Activated naive CD4-positive, alpha-beta T cell treated with anti-CD3 and anti-CD28 coated beads for 36 hours (primary cell): Measurements from ENCODE around the gene HELZ2. TPM values are rescaled to one million over a fixed set of nuclear protein-coding genes. Genes with fewer than 3 reads are reported as not detected.
"Not testable (repeated sequence)": the region's sequence is repeated elsewhere in the genome, so short reads cannot be mapped to it uniquely, and the experiment has no call there.

ENCODE experiments used
- CTCF ChIA-PET: fragments of 350-600 bp; sonication (Branson Sonifier 250); formaldehyde crosslinking; loops from one replicate; lab custom pipeline; 2021; ENCODE audit warnings: antibody characterized with exemption; lab: Charles Lee
- DNase-seq: peaks from one replicate; pipeline ENCODE4 v3.0.0-alpha.2; 2020
- H3K27ac Mint-ChIP-seq: one replicate; pipeline ENCODE4 v1.8.0; 2021; ENCODE audit warnings: mild to moderate bottlenecking, mixed read lengths
- H3K27me3 Mint-ChIP-seq: one replicate; pipeline ENCODE4 v1.8.0; 2021; ENCODE audit warnings: low read depth, mixed read lengths
- H3K36me3 Mint-ChIP-seq: one replicate; pipeline ENCODE4 v1.8.0; 2021; ENCODE audit warnings: low read depth, mixed read lengths
- H3K4me1 Mint-ChIP-seq: one replicate; pipeline ENCODE4 v1.8.0; 2021; ENCODE audit warnings: low read depth, mixed read lengths
- H3K4me3 Mint-ChIP-seq: one replicate; pipeline ENCODE4 v1.8.0; 2021; ENCODE audit warnings: mild to moderate bottlenecking, moderate library complexity, mixed read lengths
- H3K9me3 Mint-ChIP-seq: one replicate; pipeline ENCODE4 v1.8.0; 2021; ENCODE audit warnings: mixed read lengths
- intact Hi-C: fragments of 100-400 bp; cut with micrococcal nuclease; formaldehyde crosslinking; loops from one replicate; pipeline ENCODE4 v1.15.1; 2023
- total RNA-seq, 2 experiments: library from RNA; stranded (reverse); gene quantifications; one replicate each; pipeline ENCODE4 v1.2.3, GENCODE V29; 2021

Gene HELZ2
- total RNA-seq, 2 experiments from 2014 or later, result 20.0 to 20.4 TPM

DNA sequence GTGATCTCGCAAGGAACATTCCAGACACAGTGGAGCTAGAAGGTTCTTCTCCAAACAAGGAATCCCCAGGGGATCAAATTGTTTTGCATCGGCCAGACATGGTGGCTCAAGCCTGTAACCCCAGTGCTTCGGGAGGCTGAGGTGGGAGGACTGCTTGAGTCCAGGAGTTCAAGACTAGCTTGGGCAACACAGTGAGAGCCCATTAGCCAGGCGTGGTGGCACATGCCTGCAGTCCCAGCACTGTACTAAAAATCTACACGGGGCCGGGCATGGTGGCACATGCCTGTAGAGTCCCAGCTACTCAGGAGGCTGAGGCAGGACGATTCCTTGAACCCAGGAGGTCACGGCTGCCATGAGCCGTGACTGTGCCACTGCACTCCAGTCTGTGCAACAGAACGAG is 37.6 kb upstream of the HELZ2 start:
- no peaks in the 10 kb centered on the region for H3K9me3 Mint-ChIP-seq
- DNase-seq, result no peak
- H3K4me3 Mint-ChIP-seq, result no peak overlapping the region
- H3K27ac Mint-ChIP-seq, result no peak overlapping the region
- intact Hi-C loops, result no loop called here
- peaks cover 21% of the 10 kb centered on the region for H3K36me3 Mint-ChIP-seq
- H3K27me3 Mint-ChIP-seq, result no peaks in the 10 kb centered on the region
- H3K4me1 Mint-ChIP-seq, result peaks cover 4% of the 10 kb centered on the region
- CTCF ChIA-PET, result interaction anchor here (0.7 kb wide), 1 partner anchor 138 kb away, joined by 3 read pairs; no protein-coding TSS in a partner anchor

- intact Hi-C loops, result no loop called here
- Mint-ChIP-seq H3K4me1 (peaks cover 6% of the 10 kb centered on the region), H3K27ac (no peak overlapping the region), H3K9me3 (no peaks in the 10 kb centered on the region), H3K27me3 (no peaks in the 10 kb centered on the region), H3K36me3 (peaks cover 16% of the 10 kb centered on the region), H3K4me3 (no peak overlapping the region)
- DNase-seq, result no peak
- CTCF ChIA-PET, result no interaction called here
These were observed 36.8 kb upstream of the HELZ2 start for GRCh38 chr20:63610581-63611435.

- Mint-ChIP-seq H3K4me3 (no peak overlapping the region), H3K27me3 (no peaks in the 10 kb centered on the region), H3K4me1 (peaks cover 8% of the 10 kb centered on the region), H3K9me3 (no peaks in the 10 kb centered on the region), H3K27ac (no peak overlapping the region), H3K36me3 (peaks cover 14% of the 10 kb centered on the region)
- no peak for DNase-seq
- CTCF ChIA-PET, result no interaction called here
- intact Hi-C loops, result no loop called here
These were observed 32.6 kb upstream of the HELZ2 start for GRCh38 chr20:63606686-63607085.

DNA sequence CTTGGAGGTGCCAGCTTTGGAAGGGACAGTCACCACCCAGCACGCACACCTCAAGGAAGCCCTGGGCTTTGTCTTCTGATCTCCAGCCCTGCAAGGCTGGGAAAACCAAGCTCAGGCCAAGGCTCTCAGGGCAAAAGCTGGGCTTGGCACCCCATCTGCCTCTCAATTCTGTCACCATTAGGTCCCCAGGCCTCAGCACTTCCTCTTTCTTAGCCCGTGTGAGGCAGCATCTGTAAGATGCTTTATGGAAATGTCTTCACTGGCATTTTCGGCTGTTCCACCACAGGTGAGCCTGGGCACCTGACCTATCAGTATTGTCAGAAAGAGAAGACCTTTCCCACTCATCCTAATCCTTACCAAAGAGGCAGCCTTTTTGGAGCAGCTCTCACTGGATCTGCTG is 28.3 kb upstream of the HELZ2 start:
- Mint-ChIP-seq H3K27me3 (no peaks in the 10 kb centered on the region), H3K4me1 (peaks cover 8% of the 10 kb centered on the region), H3K4me3 (no peak overlapping the region), H3K9me3 (no peaks in the 10 kb centered on the region), H3K36me3 (peaks cover 16% of the 10 kb centered on the region), H3K27ac (no peak overlapping the region)
- CTCF ChIA-PET, result no interaction called here
- intact Hi-C loops, result no loop called here
- DNase-seq, result no peak

DNA sequence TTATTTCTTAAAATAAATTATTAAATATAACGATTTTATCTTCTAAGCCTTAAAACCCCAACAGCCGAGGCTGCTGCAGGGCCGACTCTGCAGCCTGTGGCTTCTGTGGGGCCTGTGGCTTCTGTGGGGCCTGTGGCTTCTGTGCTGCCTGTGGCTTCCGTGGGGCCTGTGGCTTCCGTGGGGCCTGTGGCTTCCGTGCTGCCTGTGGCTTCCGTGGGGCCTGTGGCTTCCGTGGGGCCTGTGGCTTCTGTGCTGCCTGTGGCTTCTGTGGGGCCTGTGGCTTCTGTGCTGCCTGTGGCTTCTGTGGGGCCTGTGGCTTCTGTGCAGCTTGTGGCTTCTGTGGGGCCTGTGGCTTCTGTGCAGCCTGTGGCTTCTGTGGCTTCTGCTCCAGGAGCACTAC is 27.6 kb upstream of the HELZ2 start:
- H3K9me3 Mint-ChIP-seq, H3K27ac Mint-ChIP-seq, H3K27me3 Mint-ChIP-seq, H3K4me1 Mint-ChIP-seq, DNase-seq, intact Hi-C loops, H3K4me3 Mint-ChIP-seq, CTCF ChIA-PET: not testable (repeated sequence)
- peaks cover 16% of the 10 kb centered on the region for H3K36me3 Mint-ChIP-seq

DNA sequence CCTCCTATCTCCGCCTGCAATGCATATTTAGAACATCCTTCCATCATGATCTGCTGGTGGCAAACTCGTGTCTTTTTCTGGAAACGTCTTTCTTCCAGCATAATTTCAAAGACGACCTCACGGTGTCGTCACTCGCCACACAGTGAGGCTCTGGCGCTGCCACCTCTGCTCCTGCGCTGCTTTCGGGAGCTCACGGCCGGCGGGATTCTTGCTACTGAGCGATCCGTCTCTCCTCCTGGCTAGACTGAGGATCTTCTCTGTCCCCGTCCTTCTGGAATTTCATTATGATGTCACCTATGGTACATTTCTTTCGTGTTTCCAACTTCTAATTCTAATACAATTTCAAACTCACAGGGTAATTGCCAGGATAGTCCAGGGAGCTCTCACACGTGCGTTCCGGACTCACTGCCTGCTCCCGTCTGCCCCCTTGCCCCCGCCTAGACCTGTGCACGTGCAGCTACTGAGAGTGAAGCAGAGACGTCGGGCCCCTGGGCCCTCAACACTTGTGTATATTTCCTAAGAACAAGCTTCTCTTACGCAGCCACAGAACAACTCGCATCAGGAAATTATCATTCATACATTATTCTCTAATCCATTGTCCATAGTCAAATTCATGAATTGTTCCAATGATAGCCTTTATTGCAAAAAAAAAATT is 25.5 kb upstream of the HELZ2 start:
- Mint-ChIP-seq H3K27me3 (no peaks in the 10 kb centered on the region), H3K4me3 (no peak overlapping the region), H3K9me3 (no peaks in the 10 kb centered on the region), H3K36me3 (peaks cover 20% of the 10 kb centered on the region), H3K4me1 (peaks cover 2% of the 10 kb centered on the region), H3K27ac (no peak overlapping the region)
- intact Hi-C loops, result no loop called here
- CTCF ChIA-PET, result no interaction called here
- DNase-seq, result no peak

- intact Hi-C loops, result no loop called here
- CTCF ChIA-PET, result no interaction called here
- H3K27me3 Mint-ChIP-seq, result no peaks in the 10 kb centered on the region
These were observed 24.7 kb upstream of the HELZ2 start for GRCh38 chr20:63598479-63599395.

DNA sequence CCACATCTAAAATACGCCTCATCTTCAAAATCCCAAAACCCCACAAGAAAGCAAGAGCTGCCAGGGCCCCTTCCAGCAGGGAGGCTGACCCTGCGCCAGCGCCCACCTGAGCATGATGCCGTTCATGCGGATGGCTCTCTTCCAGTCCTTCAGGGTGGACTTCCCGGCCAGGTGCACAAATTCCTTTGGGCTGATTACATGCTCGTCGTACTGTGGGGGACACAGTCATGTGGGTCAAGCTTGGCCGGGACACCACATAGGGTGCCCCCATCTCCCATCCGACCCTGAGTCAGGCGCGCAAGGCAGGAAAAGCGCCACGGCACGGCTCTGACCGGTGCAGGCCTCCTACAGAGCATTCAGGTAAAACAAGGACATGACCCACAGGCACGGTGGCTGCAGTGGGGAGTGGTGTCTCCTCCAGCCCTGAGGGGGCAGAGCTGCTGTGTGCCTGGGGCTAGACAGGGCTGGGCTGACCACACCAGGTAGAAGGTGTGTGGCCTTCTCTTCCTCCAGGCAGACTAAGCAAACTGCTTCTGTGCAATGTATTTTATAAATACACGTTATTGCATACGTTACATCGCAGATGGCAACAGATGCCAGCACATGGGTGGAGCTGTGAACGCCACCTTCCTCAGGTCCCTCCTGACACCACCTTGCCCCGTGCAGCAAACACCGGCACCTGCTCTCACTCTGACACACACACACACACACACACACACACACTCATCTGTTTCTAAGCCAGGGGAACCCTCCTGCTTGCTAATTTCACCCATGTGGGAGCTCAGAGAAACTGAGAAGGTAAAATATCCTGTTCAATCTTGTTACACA is 23.8 kb upstream of the HELZ2 start:
- DNase-seq, result no peak
- Mint-ChIP-seq H3K27me3 (no peaks in the 10 kb centered on the region), H3K36me3 (peaks cover 16% of the 10 kb centered on the region), H3K4me1 (no peaks in the 10 kb centered on the region), H3K4me3 (no peak overlapping the region), H3K27ac (no peak overlapping the region), H3K9me3 (no peaks in the 10 kb centered on the region)
- intact Hi-C loops, result no loop called here
- CTCF ChIA-PET, result no interaction called here

More at GRCh38 chr20:63598479-63599395, 24.7 kb upstream of the HELZ2 start:
- H3K9me3 Mint-ChIP-seq, result no peaks in the 10 kb centered on the region
- H3K4me3 Mint-ChIP-seq, result no peak overlapping the region
- H3K27ac Mint-ChIP-seq, result no peak overlapping the region
- H3K4me1 Mint-ChIP-seq, result no peaks in the 10 kb centered on the region
- H3K36me3 Mint-ChIP-seq, result peaks cover 17% of the 10 kb centered on the region
- no peak for DNase-seq

GRCh38 chr20:63596423-63596822 is 22.4 kb upstream of the HELZ2 start:
- CTCF ChIA-PET, result interaction anchor here (0.5 kb wide), 1 partner anchor 187 kb away, joined by 3 read pairs; no protein-coding TSS in a partner anchor
- Mint-ChIP-seq H3K4me3 (no peak overlapping the region), H3K27ac (no peak overlapping the region), H3K9me3 (no peaks in the 10 kb centered on the region), H3K27me3 (no peaks in the 10 kb centered on the region), H3K4me1 (no peaks in the 10 kb centered on the region), H3K36me3 (peaks cover 11% of the 10 kb centered on the region)
- DNase-seq, result no peak
- intact Hi-C loops, result no loop called here

- Mint-ChIP-seq H3K9me3 (no peaks in the 10 kb centered on the region), H3K36me3 (peaks cover 14% of the 10 kb centered on the region), H3K27me3 (no peaks in the 10 kb centered on the region), H3K4me1 (no peaks in the 10 kb centered on the region), H3K4me3 (no peak overlapping the region), H3K27ac (no peak overlapping the region)
- intact Hi-C loops, result no loop called here
- DNase-seq, result no peak
- CTCF ChIA-PET, result interaction anchor here (0.5 kb wide), 1 partner anchor 188 kb away, joined by 3 read pairs; no protein-coding TSS in a partner anchor
These were observed 21.5 kb upstream of the HELZ2 start for GRCh38 chr20:63595416-63596127.

GRCh38 chr20:63594043-63594561 is 20.1 kb upstream of the HELZ2 start:
- H3K9me3 Mint-ChIP-seq, result no peaks in the 10 kb centered on the region
- DNase-seq, result no peak
- H3K36me3 Mint-ChIP-seq, result peaks cover 18% of the 10 kb centered on the region
- CTCF ChIA-PET, result interaction anchor here (0.6 kb wide), 1 partner anchor 56 kb away, joined by 3 read pairs; no protein-coding TSS in a partner anchor
- no peak overlapping the region for H3K27ac Mint-ChIP-seq
- intact Hi-C loops, result no loop called here
- no peaks in the 10 kb centered on the region for H3K4me1 Mint-ChIP-seq
- no peaks in the 10 kb centered on the region for H3K27me3 Mint-ChIP-seq
- no peak overlapping the region for H3K4me3 Mint-ChIP-seq
